ENCODE measurements around the gene NHLRC4. TPM values are rescaled to one million over a fixed set of nuclear protein-coding genes. Genes with fewer than 3 reads are reported as not detected.

The NHLRC4 gene
- total and polyA plus RNA-seq, 2 of the 4 experiments (the other 2 are of a cell fraction): 0.72 to 0.84 TPM

DNA sequence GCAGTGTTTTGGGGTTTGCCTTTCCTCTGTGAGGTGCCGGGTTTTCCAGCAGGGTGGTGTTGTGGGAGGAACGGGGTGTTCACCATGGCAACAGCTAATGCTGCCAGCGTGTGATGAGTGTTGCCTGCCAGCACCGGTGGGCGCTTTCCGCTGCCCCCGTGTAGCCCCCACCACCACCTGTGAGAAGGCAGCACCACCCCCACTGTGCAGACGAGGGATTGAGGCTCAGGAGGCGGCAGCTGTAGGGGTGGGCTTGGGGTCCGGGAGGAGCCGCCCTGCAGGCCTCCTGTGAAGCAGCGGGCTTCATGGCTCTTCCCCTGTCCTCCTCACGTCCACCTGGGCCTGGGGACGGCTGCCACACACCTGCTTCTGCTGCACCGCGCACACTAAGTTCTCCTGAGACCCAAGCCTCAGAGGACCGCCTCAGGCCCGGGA lies 28.3 kb downstream of the NHLRC4 start:
- H3K14ac ChIP-seq (replicated peaks; ENCODE audit: low read depth, low read length): no peak overlapping the region
- WGBS, 2 experiments (ENCODE audit: extremely low coverage in 2 of 2, insufficient read length in 1 of 2): 88% methylated on average over 3 of the region's 18 CpGs; no CpG with 5 or more reads in 1 of the 2 experiments
- H4K8ac ChIP-seq (ENCODE audit: low read depth in 2 of 2, low read length in 2 of 2): no peak overlapping the region
- peaks cover 7% of the 10 kb centered on the region; the same call in 1 of the 2 replicates for H3K4me1 ChIP-seq (ENCODE audit: control insufficient read depth, insufficient read depth, low read length)
- H3K9me1 ChIP-seq (ENCODE audit: insufficient read depth, low read length): peaks cover 12% of the 10 kb centered on the region; the same call in 1 of the 2 replicates
- intact Hi-C loops (cut with micrococcal nuclease) (no loop called here), dilution Hi-C loops (cut with HindIII; ENCODE audit: low sequenced_read_pairs, unreplicated experiment) (no loop called here), in situ Hi-C loops (cut with MboI; ENCODE audit: low sequenced_read_pairs) (no loop called here)
- H3K9me3 ChIP-seq (ENCODE audit: control insufficient read depth, insufficient read depth, low read length): no peaks in the 10 kb centered on the region
- no peaks in the 10 kb centered on the region for H3K27me3 ChIP-seq (ENCODE audit: control insufficient read depth, insufficient read depth, low read length)
- H2BK20ac ChIP-seq (ENCODE audit: low read depth, low read length): no peak overlapping the region
- ATAC-seq (ENCODE audit: low read depth): no peak
- H3K4me3 ChIP-seq (ENCODE audit: insufficient read depth, low read depth, low read length): no peak overlapping the region
- no peak overlapping the region for H2AK5ac ChIP-seq (ENCODE audit: low read depth, low read length)
- H3K4me2 ChIP-seq (ENCODE audit: low read depth, low read length): no peak overlapping the region
- DNase-seq: no peak
- no peak overlapping the region for H4K91ac ChIP-seq (ENCODE audit: insufficient read depth, low read depth, low read length)
- CTCF ChIA-PET: no interaction called here
- peaks cover 8% of the 10 kb centered on the region; the same call in 1 of the 2 replicates for H3K36me3 ChIP-seq (ENCODE audit: control insufficient read depth, insufficient read depth, low read length)
- H3K56ac ChIP-seq (ENCODE audit: extremely low read depth, insufficient read depth, low read length): no peak overlapping the region
- H3K23ac ChIP-seq (ENCODE audit: low read depth, low read length): no peak overlapping the region
- no TSS peak for BruUV-seq (replicated peaks)
- POLR2A ChIA-PET (ENCODE audit: unreplicated experiment): no interaction called here
- H3K18ac ChIP-seq (ENCODE audit: low read depth, low read length): no peak overlapping the region
- no peak overlapping the region for H3K4ac ChIP-seq (ENCODE audit: low read depth, low read length)
- H3K27ac ChIP-seq (ENCODE audit: insufficient read depth, low read length): no peak overlapping the region
- H3K9ac ChIP-seq (ENCODE audit: low read depth, low read length): no peak overlapping the region
- H2AFZ ChIP-seq (replicated peaks; ENCODE audit: low read length, poor library complexity): no peak overlapping the region
- H4K5ac ChIP-seq (ENCODE audit: low read depth, low read length): no peak overlapping the region
- H2BK120ac ChIP-seq (ENCODE audit: low read depth, low read length): no peak overlapping the region
- no peak overlapping the region for H2AK9ac ChIP-seq (replicated peaks; ENCODE audit: low read depth, low read length, poor library complexity)
- H4K20me1 ChIP-seq (ENCODE audit: insufficient read depth, low read length): peaks cover 62% of the 10 kb centered on the region
- no peak overlapping the region for H2BK15ac ChIP-seq (ENCODE audit: low read depth, low read length)
- TF ChIP-seq POLR2A (IDR thresholded peaks at IDR 0.05; ENCODE audit: low read depth, low read length) (no peak), RAD21 (IDR thresholded peaks at IDR 0.05; ENCODE audit: low read length) (no peak), RCOR1 (IDR thresholded peaks at IDR 0.05; ENCODE audit: insufficient replicate concordance, low read length) (no peak), MXI1 (IDR thresholded peaks at IDR 0.05; ENCODE audit: borderline replicate concordance, low read depth, low read length) (no peak), SMC3 (IDR thresholded peaks at IDR 0.05; ENCODE audit: low read depth, low read length) (no peak)
- H3K79me1 ChIP-seq (ENCODE audit: low read depth in 1 of 2, low read length in 2 of 2): peaks cover 22 to 85% of the 10 kb centered on the region in 2 experiments; a peak in 3 of 4 replicates
- no peak overlapping the region for H2BK5ac ChIP-seq (ENCODE audit: low read depth, low read length, poor library complexity, severe bottlenecking)
